GM20000 (cell line): ENCODE results near the gene PAOX.
"Not testable (repeated sequence)": the region's sequence is repeated elsewhere in the genome, so short reads cannot be mapped to it uniquely, and the experiment has no call there.

Experiments used
- DNase-seq: peaks from one replicate; pipeline ENCODE4 v3.0.0; 2012; ENCODE audit warnings: low spot score
- TF ChIP-seq, protein P1 (sequence below): IDR thresholded peaks from 2 replicates; pipeline ENCODE4 v1.5.1; 2012; ENCODE audit warnings: mild to moderate bottlenecking, control low read depth; ENCODE audit errors: extremely low read depth, missing control alignments

PAOX gene

DNA sequence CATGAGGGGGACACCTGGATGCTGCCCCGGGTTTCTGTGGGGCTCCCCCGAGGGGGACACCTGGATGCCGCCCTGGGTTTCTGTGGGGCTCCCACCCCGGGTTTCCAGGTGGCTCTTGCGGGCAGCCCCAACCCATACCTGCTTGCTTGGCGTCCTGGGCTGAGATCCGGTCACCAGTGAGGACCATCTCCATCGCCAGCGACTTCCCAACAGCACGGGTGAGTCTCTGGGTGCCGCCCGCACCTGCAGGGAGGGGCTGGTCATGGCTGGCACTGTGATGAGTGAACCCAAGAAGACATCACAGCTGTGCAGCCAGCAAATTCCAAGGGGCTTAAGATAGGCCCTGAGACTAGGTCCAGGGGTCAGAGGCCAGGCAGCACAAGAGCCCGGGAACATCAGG lies 12.3 kb upstream of the PAOX start:
- TF ChIP-seq, protein P1, sequence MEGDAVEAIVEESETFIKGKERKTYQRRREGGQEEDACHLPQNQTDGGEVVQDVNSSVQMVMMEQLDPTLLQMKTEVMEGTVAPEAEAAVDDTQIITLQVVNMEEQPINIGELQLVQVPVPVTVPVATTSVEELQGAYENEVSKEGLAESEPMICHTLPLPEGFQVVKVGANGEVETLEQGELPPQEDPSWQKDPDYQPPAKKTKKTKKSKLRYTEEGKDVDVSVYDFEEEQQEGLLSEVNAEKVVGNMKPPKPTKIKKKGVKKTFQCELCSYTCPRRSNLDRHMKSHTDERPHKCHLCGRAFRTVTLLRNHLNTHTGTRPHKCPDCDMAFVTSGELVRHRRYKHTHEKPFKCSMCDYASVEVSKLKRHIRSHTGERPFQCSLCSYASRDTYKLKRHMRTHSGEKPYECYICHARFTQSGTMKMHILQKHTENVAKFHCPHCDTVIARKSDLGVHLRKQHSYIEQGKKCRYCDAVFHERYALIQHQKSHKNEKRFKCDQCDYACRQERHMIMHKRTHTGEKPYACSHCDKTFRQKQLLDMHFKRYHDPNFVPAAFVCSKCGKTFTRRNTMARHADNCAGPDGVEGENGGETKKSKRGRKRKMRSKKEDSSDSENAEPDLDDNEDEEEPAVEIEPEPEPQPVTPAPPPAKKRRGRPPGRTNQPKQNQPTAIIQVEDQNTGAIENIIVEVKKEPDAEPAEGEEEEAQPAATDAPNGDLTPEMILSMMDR, result no peak
- DNase-seq, result no peak

DNA sequence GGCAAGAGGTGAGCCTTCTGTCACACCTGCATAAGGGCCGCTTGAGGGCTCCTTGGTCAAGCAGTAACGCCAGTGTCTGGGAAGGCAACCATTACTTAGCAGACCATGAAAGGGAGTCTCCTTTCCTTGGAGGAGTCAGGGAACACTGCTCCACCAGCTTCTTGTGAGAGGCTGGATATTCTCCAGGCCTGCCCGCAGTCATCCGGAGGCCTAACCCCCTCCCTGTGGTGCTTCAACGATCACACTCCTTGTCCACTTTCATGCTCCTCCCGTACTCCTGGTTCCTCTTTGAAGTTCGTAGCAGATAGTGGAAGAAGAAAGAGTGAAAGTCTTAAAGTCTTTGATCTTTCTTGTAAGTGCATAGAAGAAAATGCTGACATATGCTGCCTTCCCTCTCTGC lies 11.6 kb upstream of the PAOX start:
- DNase-seq, result not testable (repeated sequence)

DNA sequence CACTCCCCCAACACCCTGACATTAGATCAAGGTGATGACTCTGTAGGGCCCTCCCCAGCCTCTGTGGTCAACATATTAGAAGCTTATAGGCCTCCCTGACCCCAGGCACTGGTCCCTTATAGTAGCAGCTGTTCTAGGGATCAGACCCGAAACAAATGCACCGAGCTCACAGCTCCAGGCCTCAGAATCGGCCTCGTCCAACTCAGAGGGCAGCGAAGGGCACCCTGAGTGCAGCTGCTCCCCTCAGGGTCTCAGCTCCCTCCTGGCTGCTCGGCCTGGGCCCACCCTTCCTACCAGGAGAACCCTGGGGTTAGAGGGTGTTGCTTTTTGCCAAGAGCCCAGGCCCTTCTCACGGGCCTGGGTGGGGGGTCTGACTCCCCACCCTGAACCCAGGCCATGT lies 10.9 kb upstream of the PAOX start:
- no peak for DNase-seq
- TF ChIP-seq, protein P1, result no peak

DNA sequence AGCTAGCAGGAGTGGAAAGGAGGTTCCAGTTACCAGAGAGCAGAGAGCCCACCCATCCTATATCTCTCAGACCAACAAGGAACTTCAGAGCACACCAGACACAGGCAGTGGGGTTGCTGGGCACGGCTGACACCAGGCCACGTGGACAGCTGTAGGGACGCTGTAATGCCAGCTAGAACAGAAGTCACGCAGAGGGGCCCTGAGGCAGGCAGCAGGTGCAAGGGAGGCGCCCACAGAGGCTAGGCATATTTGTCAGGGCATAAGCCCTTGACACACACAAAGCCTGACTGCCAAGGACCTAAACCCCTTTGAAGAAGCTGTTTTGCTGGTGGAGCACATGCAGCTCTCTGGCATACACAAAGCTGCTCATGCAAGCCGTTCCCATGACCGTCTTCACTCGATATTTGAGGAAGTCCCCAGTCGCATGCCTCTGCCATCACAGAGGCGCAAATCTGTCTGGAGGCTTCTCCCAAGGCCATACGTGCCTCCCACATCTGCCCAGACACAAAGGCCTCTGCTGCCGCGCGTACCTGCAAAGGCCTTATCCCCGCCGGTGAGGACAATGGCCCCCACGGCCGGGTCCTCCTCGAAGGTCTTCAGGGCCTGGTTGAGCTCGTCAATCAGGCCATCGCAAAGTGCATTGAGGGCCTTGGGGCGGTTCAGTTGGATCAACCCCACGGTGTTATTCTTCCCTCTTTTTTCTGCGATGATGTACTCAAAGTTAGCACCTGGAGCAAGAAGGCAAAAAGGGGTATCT lies 8.9 kb upstream of the PAOX start:
- no peak for DNase-seq
- TF ChIP-seq, protein P1, result no peak

DNA sequence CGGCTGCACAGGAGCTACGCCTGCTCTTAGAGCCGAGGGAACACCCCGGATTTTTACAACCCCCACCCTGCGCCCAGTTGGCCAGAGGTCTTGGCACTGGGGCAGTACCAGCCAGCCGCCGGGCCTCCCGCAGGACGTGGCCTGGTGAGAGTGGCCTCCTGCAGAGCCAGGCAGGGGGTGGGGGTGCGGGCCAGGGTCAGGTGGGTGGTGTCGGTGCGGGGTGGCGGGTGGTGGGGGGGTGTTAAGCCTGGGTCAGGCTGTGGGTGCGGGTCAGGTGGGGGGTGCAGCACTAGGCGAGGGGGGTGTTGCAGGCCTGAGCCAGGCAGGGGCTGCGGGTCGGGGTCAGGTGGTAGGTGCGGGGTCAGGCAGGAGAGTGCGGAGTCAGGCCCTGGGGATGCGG lies 6.6 kb upstream of the PAOX start:
- no peak for DNase-seq
- TF ChIP-seq, protein P1, result no peak

DNA sequence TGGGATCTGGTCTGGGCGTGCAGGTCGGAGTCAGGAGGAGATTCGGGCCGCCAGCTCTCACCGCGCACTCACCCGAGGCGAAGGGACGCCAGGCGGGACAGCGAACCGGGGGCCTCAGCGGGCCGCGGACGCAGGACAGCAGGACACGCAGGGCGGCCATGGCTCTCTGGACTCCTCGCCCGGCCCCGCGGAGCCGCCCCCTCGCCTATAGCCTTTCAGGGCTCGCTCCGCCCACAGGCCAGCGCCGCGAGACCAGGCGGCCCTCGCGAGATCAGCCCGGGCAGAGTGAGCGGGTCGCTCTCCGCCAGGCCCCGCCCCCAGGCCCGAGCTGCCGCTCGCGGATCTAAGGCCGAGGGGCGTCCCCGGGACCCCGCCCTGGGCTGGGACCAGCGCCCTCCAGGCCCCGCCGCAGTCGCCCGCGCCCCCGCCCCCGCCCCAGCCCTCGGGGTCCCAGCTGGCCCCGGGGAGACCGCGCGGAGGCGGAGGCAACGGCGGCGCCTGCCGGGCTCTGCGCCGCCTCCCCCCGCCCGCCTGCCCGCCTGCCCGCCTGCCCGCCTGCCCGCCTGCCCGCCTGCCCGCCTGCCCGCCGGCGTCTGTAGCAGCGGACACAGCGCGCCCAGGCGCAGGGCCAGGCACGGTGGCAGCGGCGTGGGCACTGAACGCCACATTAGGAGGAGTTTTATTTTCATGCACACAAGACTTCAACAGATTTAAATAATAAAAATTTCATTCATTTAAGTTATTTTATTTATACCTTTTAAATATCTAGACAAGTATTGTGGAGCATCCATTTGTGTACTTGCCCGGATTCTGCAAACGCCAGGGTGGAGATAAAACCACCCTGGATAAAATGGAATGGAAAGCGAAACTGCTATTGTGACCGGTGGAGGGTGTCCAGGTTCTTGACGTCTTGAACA lies 5.6 kb upstream of the PAOX start, which contains the start of gene ECHS1:
Gene ECHS1, minus strand, starts transcription at position 181 of the 917 bp plus-strand sequence. Its CDS starts 21 bp downstream, at position 160.
- TF ChIP-seq, protein P1, result no peak
- DNase-seq, result peak; percentile 100

DNA sequence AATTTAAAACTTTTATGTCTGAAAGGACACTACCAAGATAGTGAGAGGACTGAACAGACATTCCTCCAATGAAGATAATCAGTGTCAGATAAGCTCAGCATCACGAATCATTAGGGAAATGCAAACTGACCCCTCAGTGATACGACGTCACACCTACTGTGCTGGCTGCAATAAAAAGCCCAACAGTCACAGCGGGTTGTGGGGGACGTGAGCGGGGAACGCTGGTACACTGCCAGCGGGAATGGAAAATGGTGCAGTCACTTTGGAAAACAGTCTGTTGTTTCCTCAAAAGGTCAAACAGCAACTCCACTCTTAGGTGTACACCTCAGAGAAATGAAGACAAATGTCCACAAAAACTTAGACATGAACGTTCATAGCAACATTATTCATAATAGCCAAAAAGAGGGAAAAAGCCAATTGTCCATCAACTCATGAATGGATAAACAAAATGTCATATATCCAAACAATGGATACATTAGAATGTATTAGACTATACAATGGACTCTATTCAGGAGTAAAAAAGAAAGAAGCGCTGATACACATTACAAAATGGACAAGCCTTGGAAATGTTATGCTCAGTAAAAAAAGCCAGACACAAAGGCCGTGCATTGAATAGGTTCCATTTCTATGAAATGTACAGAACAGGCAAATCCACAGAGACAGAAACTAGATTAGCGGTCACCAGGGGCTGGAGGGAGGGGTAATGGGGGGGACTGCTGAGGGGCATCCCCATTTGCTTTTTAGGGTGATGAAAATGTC lies 3.5 kb upstream of the PAOX start:
- DNase-seq, result no peak
- TF ChIP-seq, protein P1, result no peak

DNA sequence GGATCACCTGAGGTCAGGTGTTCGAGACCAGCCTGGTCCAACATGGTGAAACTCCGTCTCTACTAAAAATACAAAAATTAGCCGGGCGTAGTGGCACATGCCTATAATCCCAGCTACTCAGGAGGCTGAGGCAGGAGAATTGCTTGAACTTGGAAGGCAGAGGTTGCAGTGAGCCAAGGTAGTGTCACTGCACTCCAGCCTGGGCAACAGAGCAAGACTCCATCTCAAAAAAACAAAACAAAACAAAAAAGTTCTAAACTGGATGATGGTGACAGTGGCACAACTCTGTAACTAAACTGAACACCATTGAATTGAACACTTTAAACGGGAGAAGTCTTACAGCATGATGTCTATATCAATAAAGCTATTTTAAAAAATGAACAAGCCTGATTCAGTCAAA lies 2.9 kb upstream of the PAOX start:
- DNase-seq, result not testable (repeated sequence)
